ENCODE measurements around the gene PRSS16.

The PRSS16 gene

DNA sequence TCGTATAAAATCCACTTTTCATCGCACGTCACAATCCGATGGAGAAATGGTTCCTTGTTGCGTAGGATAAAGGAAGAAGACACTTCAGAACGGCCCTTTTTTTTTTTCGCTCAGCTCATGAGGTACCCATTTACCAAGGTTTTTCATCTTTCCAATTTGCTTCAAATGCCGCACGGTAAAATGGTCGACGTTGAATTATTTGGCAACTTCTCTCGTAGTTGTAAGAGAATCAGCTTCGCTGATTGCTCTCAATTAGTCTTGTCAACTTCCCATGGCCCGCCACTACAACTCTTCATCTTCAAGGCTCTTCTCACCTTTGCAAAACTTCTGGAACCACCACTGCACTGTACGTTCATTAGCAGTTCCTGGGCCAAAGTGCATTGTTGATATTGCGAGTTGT lies 35.8 kb downstream of the PRSS16 start:
- no peak for DNase-seq (ENCODE audit: low spot score)
- H3K4me3 ChIP-seq = no peak overlapping the region
- TF ChIP-seq, protein P1, sequence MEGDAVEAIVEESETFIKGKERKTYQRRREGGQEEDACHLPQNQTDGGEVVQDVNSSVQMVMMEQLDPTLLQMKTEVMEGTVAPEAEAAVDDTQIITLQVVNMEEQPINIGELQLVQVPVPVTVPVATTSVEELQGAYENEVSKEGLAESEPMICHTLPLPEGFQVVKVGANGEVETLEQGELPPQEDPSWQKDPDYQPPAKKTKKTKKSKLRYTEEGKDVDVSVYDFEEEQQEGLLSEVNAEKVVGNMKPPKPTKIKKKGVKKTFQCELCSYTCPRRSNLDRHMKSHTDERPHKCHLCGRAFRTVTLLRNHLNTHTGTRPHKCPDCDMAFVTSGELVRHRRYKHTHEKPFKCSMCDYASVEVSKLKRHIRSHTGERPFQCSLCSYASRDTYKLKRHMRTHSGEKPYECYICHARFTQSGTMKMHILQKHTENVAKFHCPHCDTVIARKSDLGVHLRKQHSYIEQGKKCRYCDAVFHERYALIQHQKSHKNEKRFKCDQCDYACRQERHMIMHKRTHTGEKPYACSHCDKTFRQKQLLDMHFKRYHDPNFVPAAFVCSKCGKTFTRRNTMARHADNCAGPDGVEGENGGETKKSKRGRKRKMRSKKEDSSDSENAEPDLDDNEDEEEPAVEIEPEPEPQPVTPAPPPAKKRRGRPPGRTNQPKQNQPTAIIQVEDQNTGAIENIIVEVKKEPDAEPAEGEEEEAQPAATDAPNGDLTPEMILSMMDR (IDR thresholded peaks at IDR 0.05) = no peak
- H3K27ac ChIP-seq = no peak overlapping the region

DNA sequence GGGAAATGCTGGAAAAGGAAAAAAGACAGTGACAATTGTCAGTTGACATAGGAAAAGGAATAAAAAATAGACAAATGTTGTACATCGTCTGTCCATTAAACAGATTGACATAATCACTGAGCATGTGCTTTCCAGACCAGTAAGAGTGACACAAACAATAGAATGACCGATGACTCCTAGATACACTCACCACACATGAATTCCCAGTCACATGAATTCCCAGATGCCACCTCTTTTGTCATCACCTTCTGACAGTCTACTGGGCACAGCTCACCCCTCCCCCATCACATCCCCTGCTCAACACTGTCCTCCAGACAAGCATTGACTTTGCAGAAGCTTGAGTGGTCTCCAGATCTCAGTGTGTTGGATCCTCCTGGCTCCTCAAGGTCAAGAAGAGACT lies 38.6 kb downstream of the PRSS16 start:
- H3K4me3 ChIP-seq = no peak overlapping the region
- H3K27ac ChIP-seq = no peak overlapping the region
- TF ChIP-seq, protein P1 (IDR thresholded peaks at IDR 0.05) = no peak
- no peak for DNase-seq (ENCODE audit: low spot score)

DNA sequence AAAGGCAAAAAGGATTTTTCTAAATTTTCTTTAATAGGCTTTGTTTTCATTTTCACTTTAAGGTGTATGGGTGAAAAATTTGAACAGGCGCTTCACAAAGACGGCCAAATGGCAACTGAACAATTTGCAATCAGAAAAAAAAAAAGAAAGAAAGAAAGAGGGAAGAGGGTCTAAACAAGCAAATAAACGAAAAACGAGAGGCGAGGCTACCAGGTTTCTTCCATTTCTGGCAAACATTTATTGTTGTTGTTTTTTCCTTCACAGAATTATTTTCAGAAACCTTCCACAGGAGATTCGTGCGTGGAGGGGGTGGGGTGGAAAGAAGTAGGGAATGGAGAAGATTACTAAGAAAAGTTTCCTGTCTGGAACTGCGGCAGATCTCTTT lies 40.2 kb downstream of the PRSS16 start:
- Histone ChIP-seq H3K4me3 (no peak overlapping the region), H3K27ac (no peak overlapping the region)
- no peak for DNase-seq (ENCODE audit: low spot score)
- TF ChIP-seq, protein P1 (IDR thresholded peaks at IDR 0.05) = no peak

DNA sequence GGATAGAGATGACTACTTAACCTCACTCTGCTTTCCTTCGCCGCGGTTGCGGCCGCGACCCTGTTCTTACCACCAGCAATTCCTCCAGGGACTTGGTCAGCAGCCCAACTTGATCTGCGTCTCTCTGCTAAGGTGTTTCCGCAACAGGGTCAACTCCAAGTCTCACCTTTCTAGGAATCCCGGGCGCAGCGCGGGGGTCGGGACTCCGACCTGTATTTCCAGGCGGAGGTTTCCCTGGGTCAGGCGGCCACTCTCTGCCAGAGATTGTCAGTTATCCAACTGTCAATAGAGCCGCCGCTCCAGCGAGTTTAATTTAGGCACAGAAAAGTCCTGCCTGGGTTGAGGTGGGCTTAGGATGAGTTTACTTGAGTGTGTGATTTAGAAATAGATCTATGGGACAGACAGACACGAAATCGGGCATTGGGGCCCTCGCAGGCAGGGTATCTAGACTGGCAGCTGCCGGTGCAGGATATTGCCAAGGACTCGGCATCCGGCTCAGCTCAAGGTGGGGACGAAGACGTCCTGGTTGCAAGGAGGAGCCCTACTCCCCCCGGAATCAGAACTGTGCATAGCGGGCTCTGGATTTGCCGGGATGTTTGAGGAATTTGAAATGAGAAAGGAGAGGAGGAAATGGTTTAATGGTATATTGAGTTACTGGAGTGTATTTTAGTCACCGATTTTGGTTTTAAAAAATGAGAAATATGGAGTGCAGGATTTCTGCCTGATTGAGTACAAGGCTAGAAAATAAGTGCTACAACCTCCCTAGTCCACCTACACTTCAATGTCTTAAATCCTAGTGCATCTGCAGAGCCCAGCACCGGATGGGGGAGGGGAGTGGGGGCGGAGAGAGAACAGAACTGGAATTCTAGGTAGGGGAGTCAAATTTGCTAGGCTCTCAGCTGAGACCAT lies 40.9 kb downstream of the PRSS16 start:
- H3K27ac ChIP-seq = no peak overlapping the region
- no peak overlapping the region for H3K4me3 ChIP-seq
- TF ChIP-seq, protein P1 (IDR thresholded peaks at IDR 0.05) = no peak
- no peak for DNase-seq (ENCODE audit: low spot score)

DNA sequence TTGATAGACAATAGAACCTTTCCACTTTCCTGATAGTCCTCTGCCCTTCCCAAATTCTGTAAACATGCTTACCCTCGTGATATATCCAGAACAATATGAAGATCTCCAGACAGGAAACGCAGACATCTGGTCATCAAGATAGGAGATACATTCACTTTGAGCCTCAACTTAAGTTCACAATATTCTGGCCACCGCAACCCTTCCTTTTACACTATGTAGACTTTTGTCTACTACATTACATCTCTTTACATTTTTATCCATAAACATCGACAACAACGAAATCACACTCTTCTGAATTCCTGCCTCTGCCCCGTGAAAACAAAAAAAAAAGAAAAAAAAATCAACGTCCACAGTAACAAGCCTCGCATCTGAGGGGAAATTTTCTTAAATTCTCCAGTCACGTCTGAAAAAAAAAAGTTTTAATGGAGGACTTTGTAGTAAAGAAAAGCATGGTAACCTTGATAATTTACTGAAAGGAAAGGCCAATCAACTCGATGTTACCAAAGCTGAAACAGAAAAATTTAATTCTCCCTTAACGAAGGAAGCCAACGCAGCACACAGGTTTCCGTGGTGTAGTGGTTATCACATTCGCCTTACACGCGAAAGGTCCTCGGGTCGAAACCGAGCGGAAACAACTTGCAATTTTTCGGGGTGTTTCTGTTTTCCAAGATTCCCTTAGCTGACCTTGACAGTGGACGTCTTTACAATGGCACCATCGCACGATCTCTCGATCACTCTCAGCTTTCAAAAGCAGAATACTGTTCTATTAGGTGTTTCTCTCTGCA lies 42.8 kb downstream of the PRSS16 start:
- no peak for DNase-seq (ENCODE audit: low spot score)
- TF ChIP-seq, protein P1 (IDR thresholded peaks at IDR 0.05) = no peak

DNA sequence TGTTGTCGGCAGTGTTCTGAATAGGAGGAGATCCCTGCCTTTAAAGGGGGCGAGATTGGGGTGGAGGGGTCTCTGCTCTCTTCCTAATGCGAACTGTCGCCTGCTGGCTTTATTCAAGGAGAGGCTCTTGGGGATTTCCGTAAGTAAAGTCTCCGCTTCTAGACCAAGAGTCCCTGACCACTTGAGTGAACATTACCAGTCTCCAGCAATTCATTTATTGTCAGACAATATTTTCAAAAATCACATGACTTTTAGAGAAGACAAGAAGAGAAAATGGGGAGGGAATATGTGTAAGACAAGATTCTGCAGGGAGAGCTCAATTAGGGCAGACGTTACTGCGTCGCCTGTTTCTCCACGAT lies 43.3 kb downstream of the PRSS16 start:
- TF ChIP-seq, protein P1 (IDR thresholded peaks at IDR 0.05) = no peak
- Histone ChIP-seq H3K27ac (no peak overlapping the region), H3K4me3 (no peak overlapping the region)
- DNase-seq (ENCODE audit: low spot score) = no peak

More for the DNA sequence above, 42.8 kb downstream of the PRSS16 start:
- no peak overlapping the region for H3K4me3 ChIP-seq
- H3K27ac ChIP-seq = no peak overlapping the region
